ENCODE data around the gene TMEM236.

TMEM236 gene

DNA sequence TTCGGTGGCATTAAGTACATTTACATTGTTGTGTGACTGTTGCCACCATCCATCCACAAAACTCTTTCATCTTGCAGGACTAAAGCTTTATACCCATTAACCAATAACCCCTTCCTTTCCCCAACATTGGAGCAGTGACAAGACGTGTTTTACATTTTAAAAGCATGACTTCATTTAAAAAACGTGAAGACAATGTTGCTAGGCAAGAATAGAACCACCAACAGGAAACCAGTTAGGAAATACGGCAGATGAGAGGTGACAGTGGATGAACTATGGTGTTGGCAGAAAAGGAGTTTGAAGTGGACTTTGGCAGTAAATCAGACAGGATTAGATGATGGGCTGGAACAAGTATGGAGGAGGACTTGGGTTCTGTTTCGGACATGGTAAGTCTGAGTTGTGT is 17.0 kb downstream of the TMEM236 start:
- POLR2A ChIA-PET: no interaction called here
- no peak for DNase-seq
- Histone ChIP-seq H3K27ac (ENCODE audit: insufficient read depth in 1 of 2, low read depth in 1 of 2, low read length in 2 of 2, poor library complexity in 1 of 2, severe bottlenecking in 2 of 2) (no peak overlapping the region), H3K4me1 (ENCODE audit: control extremely low read depth in 1 of 4, control insufficient read depth in 4 of 4, insufficient read depth in 4 of 4, low read length in 3 of 4) (peaks cover 5 to 29% (median 9%) of the 10 kb centered on the region in 4 experiments), H3K36me3 (ENCODE audit: control insufficient read depth in 4 of 4, insufficient read depth in 4 of 4, low read length in 3 of 4) (no peaks in the 10 kb centered on the region), H3K27me3 (replicated peaks in 2 of 5; ENCODE audit: control insufficient read depth in 4 of 5, insufficient read depth in 5 of 5, low read length in 4 of 5) (no peaks in the 10 kb centered on the region), H3K9me3 (ENCODE audit: control extremely low read depth in 1 of 5, control insufficient read depth in 4 of 5, insufficient read depth in 2 of 5, low read depth in 1 of 5, low read length in 4 of 5) (peaks cover 0 to 12% (median 4%) of the 10 kb centered on the region in 5 experiments), H3K4me3 (ENCODE audit: control insufficient read depth in 1 of 7, extremely low read depth in 1 of 7, insufficient read depth in 4 of 7, low read depth in 2 of 7, low read length in 6 of 7) (no peak overlapping the region)
- CTCF ChIA-PET: no interaction called here
- 36% methylated on average over 3 of the region's 5 CpGs for WGBS (ENCODE audit: insufficient coverage)

- ChIA-PET CTCF (interaction anchor here (1.0 kb wide), 1 partner anchor 25 kb away, joined by 3 read pairs; no protein-coding TSS in a partner anchor), POLR2A (no interaction called here)
- H3K9me3 ChIP-seq (ENCODE audit: control extremely low read depth in 1 of 5, control insufficient read depth in 4 of 5, insufficient read depth in 2 of 5, low read depth in 1 of 5, low read length in 4 of 5): peaks cover 0 to 8% (median 4%) of the 10 kb centered on the region in 5 experiments
- no peaks in the 10 kb centered on the region for H3K27me3 ChIP-seq (replicated peaks in 2 of 5; ENCODE audit: control insufficient read depth in 4 of 5, insufficient read depth in 5 of 5, low read length in 4 of 5)
- H3K27ac ChIP-seq (ENCODE audit: insufficient read depth in 1 of 2, low read depth in 1 of 2, low read length in 2 of 2, poor library complexity in 1 of 2, severe bottlenecking in 2 of 2): no peak overlapping the region
- 27% methylated on average over 4 of the region's 4 CpGs for WGBS (ENCODE audit: insufficient coverage)
- no peak overlapping the region for H3K4me3 ChIP-seq (ENCODE audit: control insufficient read depth in 1 of 7, extremely low read depth in 1 of 7, insufficient read depth in 4 of 7, low read depth in 2 of 7, low read length in 6 of 7)
- no peaks in the 10 kb centered on the region for H3K36me3 ChIP-seq (ENCODE audit: control insufficient read depth in 4 of 4, insufficient read depth in 4 of 4, low read length in 3 of 4)
- H3K4me1 ChIP-seq (ENCODE audit: control extremely low read depth in 1 of 4, control insufficient read depth in 4 of 4, insufficient read depth in 4 of 4, low read length in 3 of 4): peaks cover 5 to 29% (median 9%) of the 10 kb centered on the region in 4 experiments
- DNase-seq: peak in 2 of 3 donors; percentile 37 to 53
Observed at GRCh38 chr10:17771017-17771416, 19.0 kb downstream of the TMEM236 start.

GRCh38 chr10:17779784-17780183 is 27.8 kb downstream of the TMEM236 start:
- no peak for DNase-seq
- H3K4me3 ChIP-seq (ENCODE audit: control insufficient read depth in 1 of 7, extremely low read depth in 1 of 7, insufficient read depth in 4 of 7, low read depth in 2 of 7, low read length in 6 of 7): no peak overlapping the region
- no peaks in the 10 kb centered on the region for H3K27me3 ChIP-seq (replicated peaks in 2 of 5; ENCODE audit: control insufficient read depth in 4 of 5, insufficient read depth in 5 of 5, low read length in 4 of 5)
- POLR2A ChIA-PET: interaction anchor here (0.6 to 0.7 kb wide), 2 partner anchors 10 to 315 kb away, joined by 3 read pairs; no protein-coding TSS in a partner anchor
- no peaks in the 10 kb centered on the region for H3K9me3 ChIP-seq (ENCODE audit: control extremely low read depth in 1 of 5, control insufficient read depth in 4 of 5, insufficient read depth in 2 of 5, low read depth in 1 of 5, low read length in 4 of 5)
- H3K4me1 ChIP-seq (ENCODE audit: control extremely low read depth in 1 of 4, control insufficient read depth in 4 of 4, insufficient read depth in 4 of 4, low read length in 3 of 4): peaks cover 5 to 36% (median 26%) of the 10 kb centered on the region in 4 experiments
- no peak overlapping the region for H3K27ac ChIP-seq (ENCODE audit: insufficient read depth in 1 of 2, low read depth in 1 of 2, low read length in 2 of 2, poor library complexity in 1 of 2, severe bottlenecking in 2 of 2)
- CTCF ChIA-PET: interaction anchor here (1.8 kb wide), 1 partner anchor 22 kb away, joined by 5 read pairs; no protein-coding TSS in a partner anchor
- H3K36me3 ChIP-seq (ENCODE audit: control insufficient read depth in 4 of 4, insufficient read depth in 4 of 4, low read length in 3 of 4): no peaks in the 10 kb centered on the region
- 16% methylated on average over 2 of the region's 4 CpGs for WGBS (ENCODE audit: insufficient coverage)

GRCh38 chr10:17780727-17781126 is 28.7 kb downstream of the TMEM236 start:
- ChIA-PET POLR2A (interaction anchor here (0.7 kb wide), 1 partner anchor 9 kb away, joined by 3 read pairs; no protein-coding TSS in a partner anchor), CTCF (interaction anchor here (1.0 to 1.1 kb wide), 2 partner anchors 25 to 26 kb away, joined by 3 to 4 read pairs; no protein-coding TSS in a partner anchor)
- no peak for DNase-seq
- WGBS (ENCODE audit: insufficient coverage): 100% methylated on average over 2 of the region's 4 CpGs
- Histone ChIP-seq H3K27me3 (replicated peaks in 2 of 5; ENCODE audit: control insufficient read depth in 4 of 5, insufficient read depth in 5 of 5, low read length in 4 of 5) (no peaks in the 10 kb centered on the region), H3K27ac (ENCODE audit: insufficient read depth in 1 of 2, low read depth in 1 of 2, low read length in 2 of 2, poor library complexity in 1 of 2, severe bottlenecking in 2 of 2) (no peak overlapping the region), H3K4me3 (ENCODE audit: control insufficient read depth in 1 of 7, extremely low read depth in 1 of 7, insufficient read depth in 4 of 7, low read depth in 2 of 7, low read length in 6 of 7) (no peak overlapping the region), H3K36me3 (ENCODE audit: control insufficient read depth in 4 of 4, insufficient read depth in 4 of 4, low read length in 3 of 4) (no peaks in the 10 kb centered on the region), H3K4me1 (ENCODE audit: control extremely low read depth in 1 of 4, control insufficient read depth in 4 of 4, insufficient read depth in 4 of 4, low read length in 3 of 4) (peaks cover 12 to 44% (median 31%) of the 10 kb centered on the region in 4 experiments), H3K9me3 (ENCODE audit: control extremely low read depth in 1 of 5, control insufficient read depth in 4 of 5, insufficient read depth in 2 of 5, low read depth in 1 of 5, low read length in 4 of 5) (no peaks in the 10 kb centered on the region)

DNA sequence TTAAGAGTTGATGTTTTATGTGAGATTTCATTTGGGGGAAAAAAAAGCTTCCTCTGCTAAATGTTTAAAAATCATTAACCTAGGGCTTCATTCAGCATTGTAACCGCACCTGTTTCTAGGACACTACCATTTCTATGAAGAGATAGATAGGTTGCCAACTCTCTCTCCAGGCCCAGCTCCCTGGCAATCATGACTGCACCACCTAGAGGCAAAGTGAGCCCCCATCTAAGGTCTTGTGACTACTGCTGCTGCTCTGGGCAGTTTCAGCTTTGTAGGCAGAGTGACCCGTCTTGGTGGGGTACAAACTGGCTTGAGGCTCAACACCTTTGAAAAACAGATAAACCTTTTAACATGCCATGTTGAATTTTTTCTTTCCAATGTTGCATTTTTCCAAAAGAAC is 29.9 kb downstream of the TMEM236 start:
- no CpG with 5 or more reads among the region's 2 CpGs for WGBS (ENCODE audit: insufficient coverage)

GRCh38 chr10:17782921-17783665 is 31.1 kb downstream of the TMEM236 start:
- 74% methylated on average over 14 of the region's 16 CpGs for WGBS (ENCODE audit: insufficient coverage)
- POLR2A ChIA-PET: no interaction called here

More for the DNA sequence above, 29.9 kb downstream of the TMEM236 start:
- POLR2A ChIA-PET: no interaction called here
- DNase-seq: no peak
- H3K36me3 ChIP-seq (ENCODE audit: control insufficient read depth in 4 of 4, insufficient read depth in 4 of 4, low read length in 3 of 4): no peaks in the 10 kb centered on the region
- H3K4me1 ChIP-seq (ENCODE audit: control extremely low read depth in 1 of 4, control insufficient read depth in 4 of 4, insufficient read depth in 4 of 4, low read length in 3 of 4): peaks cover 12 to 54% (median 34%) of the 10 kb centered on the region in 4 experiments
- H3K27ac ChIP-seq (ENCODE audit: insufficient read depth in 1 of 2, low read depth in 1 of 2, low read length in 2 of 2, poor library complexity in 1 of 2, severe bottlenecking in 2 of 2): no peak overlapping the region
- no peaks in the 10 kb centered on the region for H3K27me3 ChIP-seq (replicated peaks in 2 of 5; ENCODE audit: control insufficient read depth in 4 of 5, insufficient read depth in 5 of 5, low read length in 4 of 5)
- H3K9me3 ChIP-seq (ENCODE audit: control extremely low read depth in 1 of 5, control insufficient read depth in 4 of 5, insufficient read depth in 2 of 5, low read depth in 1 of 5, low read length in 4 of 5): no peaks in the 10 kb centered on the region
- no peak overlapping the region for H3K4me3 ChIP-seq (ENCODE audit: control insufficient read depth in 1 of 7, extremely low read depth in 1 of 7, insufficient read depth in 4 of 7, low read depth in 2 of 7, low read length in 6 of 7)
- CTCF ChIA-PET: interaction anchor here (1.0 to 1.3 kb wide), 3 partner anchors 10 to 27 kb away, joined by 3 to 4 read pairs (median 4); no protein-coding TSS in a partner anchor

GRCh38 chr10:17783751-17784150 is 31.8 kb downstream of the TMEM236 start:
- Histone ChIP-seq H3K4me1 (ENCODE audit: control extremely low read depth in 1 of 4, control insufficient read depth in 4 of 4, insufficient read depth in 4 of 4, low read length in 3 of 4) (peaks cover 12 to 57% (median 35%) of the 10 kb centered on the region in 4 experiments), H3K27me3 (replicated peaks in 2 of 5; ENCODE audit: control insufficient read depth in 4 of 5, insufficient read depth in 5 of 5, low read length in 4 of 5) (no peaks in the 10 kb centered on the region), H3K27ac (ENCODE audit: insufficient read depth in 1 of 2, low read depth in 1 of 2, low read length in 2 of 2, poor library complexity in 1 of 2, severe bottlenecking in 2 of 2) (peak overlapping the region in 1 of 2 experiments; percentile 53), H3K9me3 (ENCODE audit: control extremely low read depth in 1 of 5, control insufficient read depth in 4 of 5, insufficient read depth in 2 of 5, low read depth in 1 of 5, low read length in 4 of 5) (no peaks in the 10 kb centered on the region), H3K4me3 (ENCODE audit: control insufficient read depth in 1 of 7, extremely low read depth in 1 of 7, insufficient read depth in 4 of 7, low read depth in 2 of 7, low read length in 6 of 7) (peak overlapping the region in 1 of 7 experiments; percentile 49), H3K36me3 (ENCODE audit: control insufficient read depth in 4 of 4, insufficient read depth in 4 of 4, low read length in 3 of 4) (no peaks in the 10 kb centered on the region)
- POLR2A ChIA-PET: no interaction called here
- no CpG with 5 or more reads among the region's 1 CpG for WGBS (ENCODE audit: insufficient coverage)
- DNase-seq: peak in 2 of 3 donors; percentile 53 to 72
- CTCF ChIA-PET: interaction anchor here (0.6 kb wide), 1 partner anchor 40 kb away, joined by 3 read pairs; no protein-coding TSS in a partner anchor

More at GRCh38 chr10:17782921-17783665, 31.1 kb downstream of the TMEM236 start:
- peak overlapping the region in 1 of 2 experiments; percentile 53 for H3K27ac ChIP-seq (ENCODE audit: insufficient read depth in 1 of 2, low read depth in 1 of 2, low read length in 2 of 2, poor library complexity in 1 of 2, severe bottlenecking in 2 of 2)
- no peaks in the 10 kb centered on the region for H3K9me3 ChIP-seq (ENCODE audit: control extremely low read depth in 1 of 5, control insufficient read depth in 4 of 5, insufficient read depth in 2 of 5, low read depth in 1 of 5, low read length in 4 of 5)
- peak in 1 of 3 donors; percentile 42 for DNase-seq
- peak overlapping the region in 1 of 7 experiments; percentile 49 for H3K4me3 ChIP-seq (ENCODE audit: control insufficient read depth in 1 of 7, extremely low read depth in 1 of 7, insufficient read depth in 4 of 7, low read depth in 2 of 7, low read length in 6 of 7)
- CTCF ChIA-PET: interaction anchor here (0.6 kb wide), 1 partner anchor 39 kb away, joined by 3 read pairs; no protein-coding TSS in a partner anchor
- no peaks in the 10 kb centered on the region for H3K27me3 ChIP-seq (replicated peaks in 2 of 5; ENCODE audit: control insufficient read depth in 4 of 5, insufficient read depth in 5 of 5, low read length in 4 of 5)
- peaks cover 12 to 57% (median 35%) of the 10 kb centered on the region in 4 experiments for H3K4me1 ChIP-seq (ENCODE audit: control extremely low read depth in 1 of 4, control insufficient read depth in 4 of 4, insufficient read depth in 4 of 4, low read length in 3 of 4)
- no peaks in the 10 kb centered on the region for H3K36me3 ChIP-seq (ENCODE audit: control insufficient read depth in 4 of 4, insufficient read depth in 4 of 4, low read length in 3 of 4)
